ENCODE results near the gene CENATAC.

CENATAC gene

GRCh38 chr11:119025541-119025940 lies 27.6 kb downstream of the CENATAC start:
- Histone ChIP-seq H3K4me1 (ENCODE audit: insufficient read depth, low read length) (peaks cover 9% of the 10 kb centered on the region), H3K9ac (ENCODE audit: low read depth, low read length) (no peak overlapping the region), H3K4me3 (ENCODE audit: low read depth in 1 of 2, low read length in 2 of 2) (no peak overlapping the region), H3K27ac (ENCODE audit: low read length) (no peak overlapping the region), H3K36me3 (ENCODE audit: insufficient read depth, low read length) (peaks cover 44% of the 10 kb centered on the region), H4K20me1 (ENCODE audit: insufficient read depth, low read length) (no peaks in the 10 kb centered on the region), H3K4me2 (ENCODE audit: insufficient read depth, low read length) (no peak overlapping the region), H3K27me3 (ENCODE audit: insufficient read depth, low read length, poor library complexity) (no peaks in the 10 kb centered on the region), H3K79me2 (ENCODE audit: insufficient read depth, low read length) (peaks cover 13% of the 10 kb centered on the region), H3K9me3 (ENCODE audit: insufficient read depth, low read length, severe bottlenecking) (no peaks in the 10 kb centered on the region), H2AFZ (ENCODE audit: low read depth, low read length) (no peak overlapping the region)
- DNase-seq (no peak), ATAC-seq (ENCODE audit: insufficient read depth, low read depth) (no peak)
- TF ChIP-seq, protein P1, sequence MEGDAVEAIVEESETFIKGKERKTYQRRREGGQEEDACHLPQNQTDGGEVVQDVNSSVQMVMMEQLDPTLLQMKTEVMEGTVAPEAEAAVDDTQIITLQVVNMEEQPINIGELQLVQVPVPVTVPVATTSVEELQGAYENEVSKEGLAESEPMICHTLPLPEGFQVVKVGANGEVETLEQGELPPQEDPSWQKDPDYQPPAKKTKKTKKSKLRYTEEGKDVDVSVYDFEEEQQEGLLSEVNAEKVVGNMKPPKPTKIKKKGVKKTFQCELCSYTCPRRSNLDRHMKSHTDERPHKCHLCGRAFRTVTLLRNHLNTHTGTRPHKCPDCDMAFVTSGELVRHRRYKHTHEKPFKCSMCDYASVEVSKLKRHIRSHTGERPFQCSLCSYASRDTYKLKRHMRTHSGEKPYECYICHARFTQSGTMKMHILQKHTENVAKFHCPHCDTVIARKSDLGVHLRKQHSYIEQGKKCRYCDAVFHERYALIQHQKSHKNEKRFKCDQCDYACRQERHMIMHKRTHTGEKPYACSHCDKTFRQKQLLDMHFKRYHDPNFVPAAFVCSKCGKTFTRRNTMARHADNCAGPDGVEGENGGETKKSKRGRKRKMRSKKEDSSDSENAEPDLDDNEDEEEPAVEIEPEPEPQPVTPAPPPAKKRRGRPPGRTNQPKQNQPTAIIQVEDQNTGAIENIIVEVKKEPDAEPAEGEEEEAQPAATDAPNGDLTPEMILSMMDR (IDR thresholded peaks at IDR 0.05; ENCODE audit: borderline replicate concordance, extremely low read depth, low read length, poor library complexity, severe bottlenecking) = no peak
- no peak for TF ChIP-seq EZH2 (IDR thresholded peaks at IDR 0.05; ENCODE audit: borderline replicate concordance, low read depth, low read length, severe bottlenecking)

DNA sequence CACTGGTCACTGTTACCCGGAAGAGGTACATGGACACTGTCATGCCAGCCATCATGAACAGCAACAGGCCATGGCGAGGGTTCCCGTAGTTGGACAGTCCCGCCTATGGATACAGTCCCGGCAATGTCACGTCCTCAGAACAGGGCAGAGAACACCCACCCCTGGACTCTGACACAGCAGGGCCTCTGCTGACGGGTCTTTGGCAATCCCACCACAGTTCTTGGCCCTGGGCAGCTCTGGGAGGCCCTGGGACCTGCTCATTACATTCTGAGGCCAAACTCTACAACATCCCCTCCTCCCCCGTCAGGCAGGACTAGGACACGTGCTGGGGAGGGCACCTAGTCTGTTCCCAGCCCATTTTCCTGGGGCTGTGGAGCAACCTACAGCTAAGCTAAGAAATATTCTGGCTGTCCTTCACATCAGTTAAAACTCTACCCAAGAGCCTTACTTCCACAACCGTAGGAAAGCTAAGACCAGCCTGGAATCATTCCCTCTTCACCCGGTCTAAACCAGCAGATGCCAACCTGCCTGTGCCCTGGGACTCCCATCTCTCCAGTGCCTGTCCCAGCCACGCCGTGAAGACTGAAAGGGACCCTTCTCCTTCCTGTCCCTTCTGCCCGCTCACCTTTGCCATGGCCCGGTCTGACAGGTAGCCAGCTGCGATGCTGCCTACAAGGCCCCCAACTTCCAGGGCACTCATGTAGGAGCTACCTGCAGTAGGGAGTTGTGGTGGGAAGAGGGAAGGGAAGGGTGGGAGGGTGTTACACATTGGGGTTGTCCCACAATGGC lies 28.2 kb downstream of the CENATAC start:
- no peaks in the 10 kb centered on the region for H4K20me1 ChIP-seq (ENCODE audit: insufficient read depth, low read length)
- peaks cover 7% of the 10 kb centered on the region for H3K79me2 ChIP-seq (ENCODE audit: insufficient read depth, low read length)
- no peak for ATAC-seq (ENCODE audit: insufficient read depth, low read depth)
- H2AFZ ChIP-seq (ENCODE audit: low read depth, low read length) = no peak overlapping the region
- TF ChIP-seq, protein P1 (IDR thresholded peaks at IDR 0.05; ENCODE audit: borderline replicate concordance, extremely low read depth, low read length, poor library complexity, severe bottlenecking) = no peak
- TF ChIP-seq EZH2 (IDR thresholded peaks at IDR 0.05; ENCODE audit: borderline replicate concordance, low read depth, low read length, severe bottlenecking) = no peak
- H3K4me1 ChIP-seq (ENCODE audit: insufficient read depth, low read length) = peaks cover 13% of the 10 kb centered on the region
- no peak overlapping the region for H3K9ac ChIP-seq (ENCODE audit: low read depth, low read length)
- H3K9me3 ChIP-seq (ENCODE audit: insufficient read depth, low read length, severe bottlenecking) = no peaks in the 10 kb centered on the region
- no peaks in the 10 kb centered on the region for H3K27me3 ChIP-seq (ENCODE audit: insufficient read depth, low read length, poor library complexity)
- H3K27ac ChIP-seq (ENCODE audit: low read length) = no peak overlapping the region
- no peak for DNase-seq
- H3K36me3 ChIP-seq (ENCODE audit: insufficient read depth, low read length) = peaks cover 42% of the 10 kb centered on the region
- no peak overlapping the region for H3K4me2 ChIP-seq (ENCODE audit: insufficient read depth, low read length)
- H3K4me3 ChIP-seq (ENCODE audit: low read depth in 1 of 2, low read length in 2 of 2) = no peak overlapping the region

DNA sequence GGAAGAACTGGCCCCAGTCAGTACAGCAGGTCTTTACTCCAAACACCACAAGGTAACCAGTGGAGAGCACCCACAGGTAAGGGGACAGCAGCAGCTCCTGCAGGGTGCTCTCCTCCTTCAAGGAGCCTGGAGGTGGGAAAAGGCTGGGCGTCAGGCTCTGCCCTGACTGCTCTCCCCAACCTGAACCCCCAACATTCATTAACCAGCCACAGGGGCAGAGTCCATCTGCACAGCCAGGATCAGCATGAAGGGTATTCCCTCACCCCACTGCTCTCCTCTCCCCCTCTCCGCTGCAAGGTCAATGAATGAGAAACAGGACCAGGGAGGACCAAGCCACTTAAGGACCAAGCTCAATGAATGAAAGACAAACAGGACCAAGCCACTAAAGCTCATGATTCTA lies 29.0 kb downstream of the CENATAC start:
- no peaks in the 10 kb centered on the region for H3K27me3 ChIP-seq (ENCODE audit: insufficient read depth, low read length, poor library complexity)
- H2AFZ ChIP-seq (ENCODE audit: low read depth, low read length) = no peak overlapping the region
- H3K4me1 ChIP-seq (ENCODE audit: insufficient read depth, low read length) = peaks cover 16% of the 10 kb centered on the region
- no peak for DNase-seq
- no peaks in the 10 kb centered on the region for H3K9me3 ChIP-seq (ENCODE audit: insufficient read depth, low read length, severe bottlenecking)
- H3K9ac ChIP-seq (ENCODE audit: low read depth, low read length) = no peak overlapping the region
- TF ChIP-seq, protein P1 (IDR thresholded peaks at IDR 0.05; ENCODE audit: borderline replicate concordance, extremely low read depth, low read length, poor library complexity, severe bottlenecking) = no peak
- no peak for TF ChIP-seq EZH2 (IDR thresholded peaks at IDR 0.05; ENCODE audit: borderline replicate concordance, low read depth, low read length, severe bottlenecking)
- H3K4me3 ChIP-seq (ENCODE audit: low read depth in 1 of 2, low read length in 2 of 2) = no peak overlapping the region
- no peaks in the 10 kb centered on the region for H4K20me1 ChIP-seq (ENCODE audit: insufficient read depth, low read length)
- no peak overlapping the region for H3K4me2 ChIP-seq (ENCODE audit: insufficient read depth, low read length)
- no peak for ATAC-seq (ENCODE audit: insufficient read depth, low read depth)
- no peak overlapping the region for H3K27ac ChIP-seq (ENCODE audit: low read length)
- peaks cover 34% of the 10 kb centered on the region for H3K36me3 ChIP-seq (ENCODE audit: insufficient read depth, low read length)
- no peaks in the 10 kb centered on the region; the same call in 1 of the 2 replicates for H3K79me2 ChIP-seq (ENCODE audit: insufficient read depth, low read length)
